Nephron progenitor cell (in vitro differentiated cells): Measurements from ENCODE around the gene FFAR1.

Experiments used
- DNase-seq: peaks from one replicate; pipeline ENCODE4 v3.0.0; 2021
- H3K27ac Mint-ChIP-seq: 2 replicates; pipeline ENCODE4 v1.8.0; 2021; ENCODE audit warnings: mild to moderate bottlenecking, moderate library complexity, mixed read lengths
- H3K27me3 Mint-ChIP-seq: 2 replicates; pipeline ENCODE4 v1.8.0; 2021; ENCODE audit warnings: mild to moderate bottlenecking, low read depth, mixed read lengths; ENCODE audit not compliant: poor library complexity
- H3K36me3 Mint-ChIP-seq: 2 replicates; pipeline ENCODE4 v1.8.0; 2021; ENCODE audit warnings: low read depth, mixed read lengths
- H3K4me1 Mint-ChIP-seq: 2 replicates; pipeline ENCODE4 v1.8.0; 2021; ENCODE audit warnings: mixed read lengths
- H3K4me3 Mint-ChIP-seq: 2 replicates; pipeline ENCODE4 v1.8.0; 2021; ENCODE audit warnings: mild to moderate bottlenecking, moderate library complexity, mixed read lengths
- H3K9me3 Mint-ChIP-seq: 2 replicates; pipeline ENCODE4 v1.8.0; 2021; ENCODE audit warnings: mild to moderate bottlenecking, moderate library complexity, mixed read lengths
- TF ChIP-seq, protein P1 (sequence below): fragments of 200-600 bp; sonication (generic); IDR thresholded peaks from 2 replicates; pipeline ENCODE4 v1.5.0; 2021; ENCODE audit warnings: antibody characterized with exemption

The FFAR1 gene

DNA sequence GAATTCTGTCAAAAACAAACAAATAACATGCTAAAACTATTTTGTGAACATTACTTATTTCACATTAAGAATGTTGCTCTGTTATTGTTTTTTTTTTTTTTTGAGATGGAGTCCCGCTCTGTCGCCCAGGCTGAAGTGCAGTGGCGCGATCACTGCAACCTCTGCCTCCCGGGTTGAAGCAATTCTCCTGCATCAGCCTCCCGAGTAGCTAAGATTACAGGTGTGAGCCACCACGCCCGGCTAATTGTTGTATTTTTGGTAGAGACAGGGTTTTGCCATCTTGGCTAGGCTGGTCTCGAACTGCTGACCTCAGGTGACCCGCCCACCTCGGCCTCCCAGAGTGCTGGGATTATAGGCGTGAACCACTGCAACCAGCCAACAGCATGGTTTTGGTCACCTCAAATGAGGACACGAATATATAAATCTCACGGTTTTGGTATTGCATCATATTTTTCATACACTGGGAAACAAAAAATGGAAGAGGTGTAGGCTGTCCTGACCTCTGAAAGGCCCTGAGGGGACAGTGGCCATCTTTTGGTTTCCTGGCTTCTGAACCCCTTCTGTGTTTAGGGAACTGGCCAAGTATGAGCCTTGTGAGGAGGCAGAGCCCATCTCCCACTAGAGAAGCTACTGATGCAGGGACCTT, 48.7 kb downstream of the FFAR1 start:
- TF ChIP-seq, protein P1, sequence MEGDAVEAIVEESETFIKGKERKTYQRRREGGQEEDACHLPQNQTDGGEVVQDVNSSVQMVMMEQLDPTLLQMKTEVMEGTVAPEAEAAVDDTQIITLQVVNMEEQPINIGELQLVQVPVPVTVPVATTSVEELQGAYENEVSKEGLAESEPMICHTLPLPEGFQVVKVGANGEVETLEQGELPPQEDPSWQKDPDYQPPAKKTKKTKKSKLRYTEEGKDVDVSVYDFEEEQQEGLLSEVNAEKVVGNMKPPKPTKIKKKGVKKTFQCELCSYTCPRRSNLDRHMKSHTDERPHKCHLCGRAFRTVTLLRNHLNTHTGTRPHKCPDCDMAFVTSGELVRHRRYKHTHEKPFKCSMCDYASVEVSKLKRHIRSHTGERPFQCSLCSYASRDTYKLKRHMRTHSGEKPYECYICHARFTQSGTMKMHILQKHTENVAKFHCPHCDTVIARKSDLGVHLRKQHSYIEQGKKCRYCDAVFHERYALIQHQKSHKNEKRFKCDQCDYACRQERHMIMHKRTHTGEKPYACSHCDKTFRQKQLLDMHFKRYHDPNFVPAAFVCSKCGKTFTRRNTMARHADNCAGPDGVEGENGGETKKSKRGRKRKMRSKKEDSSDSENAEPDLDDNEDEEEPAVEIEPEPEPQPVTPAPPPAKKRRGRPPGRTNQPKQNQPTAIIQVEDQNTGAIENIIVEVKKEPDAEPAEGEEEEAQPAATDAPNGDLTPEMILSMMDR: no peak
- Mint-ChIP-seq H3K27ac (no peak overlapping the region), H3K36me3 (no peaks in the 10 kb centered on the region), H3K9me3 (no peaks in the 10 kb centered on the region), H3K4me3 (no peak overlapping the region), H3K4me1 (peaks cover under 1% of the 10 kb centered on the region), H3K27me3 (peaks cover 19% of the 10 kb centered on the region)
- DNase-seq: no peak

GRCh38 chr19:35397064-35397463, 49.4 kb downstream of the FFAR1 start:
- Mint-ChIP-seq H3K27ac (no peak overlapping the region), H3K4me3 (no peak overlapping the region), H3K9me3 (no peaks in the 10 kb centered on the region), H3K27me3 (peaks cover 19% of the 10 kb centered on the region), H3K4me1 (no peaks in the 10 kb centered on the region), H3K36me3 (no peaks in the 10 kb centered on the region)
- no peak for DNase-seq
- TF ChIP-seq, protein P1: no peak
